Kidney capillary endothelial cell (primary cell): Measurements from ENCODE around the gene DPEP1.
"Not testable (repeated sequence)": the region's sequence is repeated elsewhere in the genome, so short reads cannot be mapped to it uniquely, and the experiment has no call there.

Source experiments
- DNase-seq: peaks from one replicate; pipeline ENCODE4 v3.0.0-alpha.2; 2018; ENCODE audit warnings: low spot score

Gene DPEP1

GRCh38 chr16:89577055-89577759 is 36.2 kb upstream of the DPEP1 start:
- DNase-seq, result no peak

DNA sequence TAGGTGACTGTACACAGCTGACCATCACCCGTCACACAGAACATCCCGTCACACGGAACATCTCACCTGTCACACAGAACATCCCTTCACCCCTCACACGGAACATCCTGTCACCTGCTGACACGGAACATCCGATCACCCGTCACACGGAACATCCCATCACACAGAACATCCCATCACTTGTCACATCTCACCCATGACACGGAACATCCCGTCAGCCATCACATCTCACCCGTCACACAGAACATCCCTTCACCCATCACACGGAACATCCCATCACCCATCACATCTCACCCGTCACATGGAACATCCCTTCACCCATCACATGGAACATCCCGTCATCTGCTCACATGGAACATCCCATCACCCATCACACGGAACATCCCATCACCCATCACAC is 34.1 kb upstream of the DPEP1 start:
- DNase-seq, result no peak

GRCh38 chr16:89581045-89581695 is 32.3 kb upstream of the DPEP1 start:
- peak; percentile 88 for DNase-seq

DNA sequence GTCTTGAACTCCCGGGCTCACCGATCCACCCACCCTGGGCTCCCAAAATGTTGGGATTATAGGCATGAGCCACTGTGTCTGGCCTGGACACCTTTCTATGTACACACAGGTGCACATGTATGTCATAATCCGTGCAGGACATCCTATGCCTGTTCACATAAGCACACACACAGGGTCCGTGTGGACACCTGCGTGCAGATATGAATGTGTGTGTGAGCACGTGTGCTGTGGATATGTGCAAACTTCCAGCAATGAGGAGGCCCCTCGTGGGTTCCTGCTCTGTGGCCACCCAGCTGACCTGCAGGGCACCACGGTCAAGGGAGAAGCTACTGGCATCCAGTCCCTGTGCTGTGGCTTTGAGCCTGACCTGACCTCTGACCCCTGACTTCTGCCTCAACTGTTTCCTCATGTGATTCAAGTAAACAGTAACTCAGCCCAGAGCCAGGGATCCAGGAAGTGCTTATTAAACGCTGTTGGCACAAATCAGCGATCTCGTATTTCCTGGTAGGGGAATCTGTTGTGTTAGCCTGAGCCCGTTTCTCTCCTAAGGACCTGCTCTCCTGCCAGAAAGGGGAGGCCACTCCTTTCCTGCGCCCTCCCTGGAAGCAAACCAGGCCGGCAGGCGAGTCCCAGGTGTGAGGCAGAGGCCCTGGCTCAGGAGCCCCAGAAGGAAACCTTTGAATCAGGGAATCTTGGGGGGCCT is 31.4 kb upstream of the DPEP1 start:
- DNase-seq, result peak; percentile 65

GRCh38 chr16:89582614-89583196 is 30.7 kb upstream of the DPEP1 start:
- no peak for DNase-seq

- no peak for DNase-seq
Measured at GRCh38 chr16:89583197-89583894, 30.1 kb upstream of the DPEP1 start.

- no peak for DNase-seq
Measured at GRCh38 chr16:89583895-89584644, 29.4 kb upstream of the DPEP1 start.

GRCh38 chr16:89584768-89585549 is 28.5 kb upstream of the DPEP1 start:
- DNase-seq, result no peak

- DNase-seq, result no peak
Measured at GRCh38 chr16:89586218-89586617, 27.2 kb upstream of the DPEP1 start.

- DNase-seq, result no peak
Measured at GRCh38 chr16:89586853-89587252, 26.6 kb upstream of the DPEP1 start.

GRCh38 chr16:89587676-89588075 is 25.8 kb upstream of the DPEP1 start:
- not testable (repeated sequence) for DNase-seq

- DNase-seq, result no peak
Measured at GRCh38 chr16:89588413-89589109, 24.9 kb upstream of the DPEP1 start.

GRCh38 chr16:89589241-89589926 is 24.1 kb upstream of the DPEP1 start:
- DNase-seq, result no peak

- no peak for DNase-seq
Measured at GRCh38 chr16:89593841-89594240, 19.6 kb upstream of the DPEP1 start.

DNA sequence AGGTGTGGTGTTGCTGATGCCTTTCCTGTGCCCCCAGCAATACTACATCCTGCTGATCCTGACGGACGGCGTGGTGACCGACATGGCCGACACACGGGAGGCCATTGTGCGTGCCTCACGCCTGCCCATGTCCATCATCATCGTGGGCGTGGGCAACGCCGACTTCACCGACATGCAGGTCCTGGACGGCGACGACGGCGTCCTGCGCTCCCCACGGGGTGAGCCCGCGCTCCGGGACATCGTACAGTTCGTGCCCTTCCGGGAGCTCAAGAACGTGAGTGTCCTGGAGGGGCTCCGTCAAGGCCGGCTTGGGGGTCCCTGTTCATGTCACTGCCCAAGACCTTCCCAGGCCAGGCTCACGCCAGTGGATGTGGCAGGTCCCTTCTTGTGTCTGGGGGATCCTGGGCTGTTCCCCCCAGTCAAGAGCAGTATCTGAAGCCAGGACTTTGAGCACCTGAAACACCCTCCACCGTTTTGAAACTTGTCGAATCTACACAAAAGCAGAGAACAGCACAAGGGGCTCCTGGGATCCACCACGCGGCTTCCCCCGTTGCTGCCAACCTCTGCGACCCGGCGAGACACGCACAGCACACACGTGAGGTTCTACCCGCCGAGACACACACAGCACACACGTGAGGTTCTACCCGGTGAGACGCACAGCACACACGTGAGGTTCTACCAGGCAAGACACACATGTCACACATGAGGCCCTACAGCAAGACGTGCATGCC is 17.9 kb upstream of the DPEP1 start:
- no peak for DNase-seq

DNA sequence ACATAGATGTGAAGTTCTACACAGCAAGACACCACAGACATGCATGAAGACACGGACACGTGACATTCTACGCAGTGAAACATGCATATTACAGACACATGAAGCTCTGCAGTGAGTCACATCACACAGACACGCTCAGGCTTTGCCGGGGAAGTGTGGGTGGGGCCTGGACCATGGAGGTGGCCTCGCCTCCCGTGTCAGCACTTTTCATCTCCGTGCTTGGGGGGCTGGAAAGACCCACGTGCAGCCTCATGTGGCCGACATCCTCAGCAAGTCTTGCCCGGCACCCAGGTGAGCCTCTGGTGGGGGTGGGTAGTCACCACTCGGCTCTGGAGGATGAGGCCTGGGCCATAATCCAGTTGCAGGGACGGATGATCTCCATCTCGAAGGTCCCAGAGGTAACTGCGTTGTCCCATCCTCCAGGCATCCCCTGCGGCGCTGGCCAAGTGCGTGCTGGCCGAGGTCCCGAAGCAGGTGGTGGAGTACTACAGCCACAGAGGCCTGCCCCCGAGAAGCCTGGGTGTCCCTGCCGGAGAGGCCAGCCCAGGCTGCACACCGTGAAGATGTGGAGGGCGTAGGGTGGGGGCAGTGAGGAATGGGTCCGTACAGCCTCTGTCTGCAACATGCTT is 17.3 kb upstream of the DPEP1 start:
- DNase-seq, result no peak

GRCh38 chr16:89596957-89597649 is 16.3 kb upstream of the DPEP1 start:
- no peak for DNase-seq

- no peak for DNase-seq
Measured at GRCh38 chr16:89598199-89598598, 15.2 kb upstream of the DPEP1 start.
